Measurements from ENCODE around the gene BIK.

BIK gene

GRCh38 chr22:43160497-43161126, 50.1 kb downstream of the BIK start:
- DNase-seq (ENCODE audit: low read depth in 2 of 2) = no peak

GRCh38 chr22:43162412-43163150, 52.0 kb downstream of the BIK start:
- no peak for DNase-seq (ENCODE audit: low read depth in 2 of 2)

GRCh38 chr22:43163241-43163795, 52.8 kb downstream of the BIK start:
- DNase-seq (ENCODE audit: low read depth in 2 of 2) = no peak

- no peak for DNase-seq (ENCODE audit: low read depth in 2 of 2)
These were observed 54.1 kb downstream of the BIK start for GRCh38 chr22:43164636-43165035.

- no peak for DNase-seq (ENCODE audit: low read depth in 2 of 2)
These were observed 55.8 kb downstream of the BIK start for GRCh38 chr22:43166132-43166930.

- DNase-seq (ENCODE audit: low read depth in 2 of 2) = no peak
These were observed 56.5 kb downstream of the BIK start for GRCh38 chr22:43167001-43167589.

GRCh38 chr22:43168471-43169309, 58.1 kb downstream of the BIK start:
- no peak for DNase-seq (ENCODE audit: low read depth in 2 of 2)

- no peak for DNase-seq (ENCODE audit: low read depth in 2 of 2)
These were observed 59.0 kb downstream of the BIK start for GRCh38 chr22:43169310-43170130.

GRCh38 chr22:43170131-43170480, 59.6 kb downstream of the BIK start:
- no peak for DNase-seq (ENCODE audit: low read depth in 2 of 2)

- DNase-seq (ENCODE audit: low read depth in 2 of 2) = no peak
These were observed 60.5 kb downstream of the BIK start for GRCh38 chr22:43171019-43171491.

GRCh38 chr22:43171607-43172006, 61.1 kb downstream of the BIK start:
- DNase-seq (ENCODE audit: low read depth in 2 of 2) = no peak

- no peak for DNase-seq (ENCODE audit: low read depth in 2 of 2)
These were observed 61.6 kb downstream of the BIK start for GRCh38 chr22:43172191-43172590.

GRCh38 chr22:43173566-43173965, 63.0 kb downstream of the BIK start:
- DNase-seq (ENCODE audit: low read depth in 2 of 2) = no peak

GRCh38 chr22:43173976-43174720, 63.6 kb downstream of the BIK start:
- no peak for DNase-seq (ENCODE audit: low read depth in 2 of 2)

GRCh38 chr22:43174941-43175531, 64.5 kb downstream of the BIK start:
- no peak for DNase-seq (ENCODE audit: low read depth in 2 of 2)

- no peak for DNase-seq (ENCODE audit: low read depth in 2 of 2)
These were observed 65.5 kb downstream of the BIK start for GRCh38 chr22:43176090-43176489.

GRCh38 chr22:43177479-43177878, 66.9 kb downstream of the BIK start:
- DNase-seq (ENCODE audit: low read depth in 2 of 2) = no peak

All from stimulated activated CD4-positive, alpha-beta T cell treated with anti-CD3 and anti-CD28 coated beads, Interleukin-1b, Interleukin-23, amount 100 ng/mL, for 4 hours (primary cell).